ACC112 (cell line): ENCODE results near the gene ATP2B2.
"Not testable (repeated sequence)": the region's sequence is repeated elsewhere in the genome, so short reads cannot be mapped to it uniquely, and the experiment has no call there.

Source experiments
- H2AFZ ChIP-seq: fragments of 200-600 bp; sonication (generic); one replicate; pipeline ENCODE4 v1.6.0; 2017; ENCODE audit warnings: antibody characterized with exemption, low read length; ENCODE audit not compliant: unreplicated experiment
- H3K27ac ChIP-seq: fragments of 200-600 bp; sonication (generic); 2 replicates; pipeline ENCODE4 v1.5.1; 2014; ENCODE audit warnings: low read depth, mild to moderate bottlenecking, antibody characterized with exemption, low read length, moderate library complexity
- H3K27me3 ChIP-seq: fragments of 200-600 bp; sonication (generic); 2 replicates; pipeline ENCODE4 v1.6.1; 2014; ENCODE audit warnings: mild to moderate bottlenecking, antibody characterized with exemption, low read length, moderate library complexity, mixed read lengths; ENCODE audit not compliant: insufficient read depth
- H3K36me3 ChIP-seq: fragments of 200-600 bp; sonication (generic); 2 replicates; pipeline ENCODE4 v1.6.1; 2016; ENCODE audit warnings: mild to moderate bottlenecking, antibody characterized with exemption, low read length, moderate library complexity, mixed read lengths; ENCODE audit not compliant: insufficient read depth
- H3K4me1 ChIP-seq: fragments of 200-600 bp; sonication (generic); one replicate; pipeline ENCODE4 v1.6.1; 2016; ENCODE audit warnings: low read length, mixed read lengths; ENCODE audit not compliant: insufficient read depth, unreplicated experiment, control insufficient read depth
- H3K4me3 ChIP-seq: fragments of 200-600 bp; sonication (generic); 2 replicates; pipeline ENCODE4 v1.5.1; 2014; ENCODE audit warnings: mild to moderate bottlenecking, low read depth, low read length
- H3K79me2 ChIP-seq: fragments of 200-600 bp; sonication (generic); one replicate; pipeline ENCODE4 v1.6.0; 2016; ENCODE audit warnings: low read length; ENCODE audit not compliant: control insufficient read depth, unreplicated experiment, insufficient read depth

Gene ATP2B2

GRCh38 chr3:10300087-10300486 is 205.3 kb downstream of the ATP2B2 start:
- H3K4me1 ChIP-seq: no peaks in the 10 kb centered on the region

GRCh38 chr3:10299679-10300078 is 205.7 kb downstream of the ATP2B2 start:
- H3K27me3 ChIP-seq: no peaks in the 10 kb centered on the region
- no peaks in the 10 kb centered on the region for H3K79me2 ChIP-seq
- H3K36me3 ChIP-seq: peaks cover 35% of the 10 kb centered on the region; the same call in 1 of the 2 replicates
- no peak overlapping the region for H2AFZ ChIP-seq
- H3K4me3 ChIP-seq: no peak overlapping the region
- no peaks in the 10 kb centered on the region for H3K4me1 ChIP-seq
- H3K27ac ChIP-seq: 0 out of 2 replicates have a peak overlapping the region, but pooled peaks have one; percentile 2

More at GRCh38 chr3:10300087-10300486, 205.3 kb downstream of the ATP2B2 start:
- no peak overlapping the region for H2AFZ ChIP-seq
- no peak overlapping the region for H3K4me3 ChIP-seq
- H3K27ac ChIP-seq: no peak overlapping the region
- no peaks in the 10 kb centered on the region for H3K27me3 ChIP-seq
- no peaks in the 10 kb centered on the region for H3K79me2 ChIP-seq
- H3K36me3 ChIP-seq: peaks cover 39% of the 10 kb centered on the region; the same call in 1 of the 2 replicates

- Histone ChIP-seq H3K36me3 (peaks cover 30% of the 10 kb centered on the region; the same call in 1 of the 2 replicates), H3K4me1 (no peaks in the 10 kb centered on the region), H3K79me2 (no peaks in the 10 kb centered on the region), H3K4me3 (no peak overlapping the region), H3K27ac (0 out of 2 replicates have a peak overlapping the region, but pooled peaks have one; percentile 2), H2AFZ (no peak overlapping the region), H3K27me3 (no peaks in the 10 kb centered on the region)
These were observed 206.2 kb downstream of the ATP2B2 start for GRCh38 chr3:10299175-10299574.

GRCh38 chr3:10298064-10298463 is 207.3 kb downstream of the ATP2B2 start:
- H3K79me2 ChIP-seq, H2AFZ ChIP-seq, H3K4me1 ChIP-seq, H3K4me3 ChIP-seq, H3K27ac ChIP-seq, H3K27me3 ChIP-seq: not testable (repeated sequence)
- peaks cover 19% of the 10 kb centered on the region; the same call in 1 of the 2 replicates for H3K36me3 ChIP-seq

- Histone ChIP-seq H2AFZ (no peak overlapping the region), H3K4me3 (no peak overlapping the region), H3K36me3 (peaks cover 12% of the 10 kb centered on the region), H3K79me2 (no peaks in the 10 kb centered on the region), H3K4me1 (peaks cover 13% of the 10 kb centered on the region), H3K27me3 (no peaks in the 10 kb centered on the region), H3K27ac (no peak overlapping the region)
These were observed 211.3 kb downstream of the ATP2B2 start for GRCh38 chr3:10294030-10294586.

- no peaks in the 10 kb centered on the region for H3K27me3 ChIP-seq
- H3K36me3 ChIP-seq: peaks cover 12% of the 10 kb centered on the region; the same call in 1 of the 2 replicates
- peak within 1 kb of the TSS; percentile 26; the same call in 1 of the 2 replicates for H3K27ac ChIP-seq
- peaks cover 13% of the 10 kb centered on the region for H3K4me1 ChIP-seq
- H3K4me3 ChIP-seq: no peak within 1 kb of the TSS
- H3K79me2 ChIP-seq: no peaks in the 10 kb centered on the region
- H2AFZ ChIP-seq: no peak within 1 kb of the TSS
These were observed 212.6 kb downstream of the ATP2B2 start, which contains the start of gene GHRL for GRCh38 chr3:10292505-10293419. Gene GHRL, minus strand, starts transcription at chr3:10292947. Its CDS starts 2,767 bp downstream, at chr3:10290180.

GRCh38 chr3:10291641-10292040 is 213.7 kb downstream of the ATP2B2 start:
- Histone ChIP-seq H3K36me3 (peaks cover 12% of the 10 kb centered on the region; the same call in 1 of the 2 replicates), H3K4me3 (no peak overlapping the region), H3K27ac (no peak overlapping the region), H2AFZ (no peak overlapping the region), H3K79me2 (no peaks in the 10 kb centered on the region), H3K27me3 (no peaks in the 10 kb centered on the region), H3K4me1 (peaks cover 21% of the 10 kb centered on the region)

GRCh38 chr3:10290481-10291176 is 214.8 kb downstream of the ATP2B2 start:
- no peaks in the 10 kb centered on the region for H3K27me3 ChIP-seq
- H3K27ac ChIP-seq: no peak overlapping the region
- H3K79me2 ChIP-seq: no peaks in the 10 kb centered on the region
- H3K4me1 ChIP-seq: peaks cover 23% of the 10 kb centered on the region
- peaks cover 15% of the 10 kb centered on the region; the same call in 1 of the 2 replicates for H3K36me3 ChIP-seq
- H2AFZ ChIP-seq: no peak overlapping the region
- H3K4me3 ChIP-seq: no peak overlapping the region

GRCh38 chr3:10289787-10290355 is 215.5 kb downstream of the ATP2B2 start:
- H2AFZ ChIP-seq: no peak overlapping the region
- no peaks in the 10 kb centered on the region for H3K79me2 ChIP-seq
- no peak overlapping the region for H3K4me3 ChIP-seq
- peaks cover 23% of the 10 kb centered on the region for H3K4me1 ChIP-seq
- H3K27me3 ChIP-seq: no peaks in the 10 kb centered on the region
- no peak overlapping the region for H3K27ac ChIP-seq
- peaks cover 15% of the 10 kb centered on the region; the same call in 1 of the 2 replicates for H3K36me3 ChIP-seq

GRCh38 chr3:10289077-10289476 is 216.3 kb downstream of the ATP2B2 start:
- H3K27me3 ChIP-seq: no peaks in the 10 kb centered on the region
- no peak overlapping the region for H2AFZ ChIP-seq
- peaks cover 15% of the 10 kb centered on the region; the same call in 1 of the 2 replicates for H3K36me3 ChIP-seq
- H3K4me1 ChIP-seq: peaks cover 23% of the 10 kb centered on the region
- H3K27ac ChIP-seq: no peak overlapping the region
- H3K79me2 ChIP-seq: no peaks in the 10 kb centered on the region
- H3K4me3 ChIP-seq: no peak overlapping the region
